Heart left ventricle (tissue), 13 donors: ENCODE measurements around the gene ZNF331.

ENCODE experiments used
- POLR2A ChIP-seq, 2 donors: fragments of 450-650 bp; IDR thresholded peaks; one replicate each; pipeline ENCODE4 v1.6.1; 2017; ENCODE audit warnings: antibody characterized with exemption in 2 of 2, mild to moderate bottlenecking in 2 of 2, moderate library complexity in 2 of 2
- TF ChIP-seq, protein P1 (sequence below), 12 donors: fragments of 200-600 bp; sonication (generic) in 4 of 12; IDR thresholded peaks; one replicate each; pipeline versions ENCODE4 v1.5.0 to v1.8.0; 2018 to 2022; ENCODE audit warnings: antibody characterized with exemption in 12 of 12, mild to moderate bottlenecking in 5 of 12
- donor health status: ischemic (EF 13 %, LVEDD 7.1; RV severe dilation, severe dysfunction).
- donor health status: DM: no; HTN: yes; CAD: no.
- donor health status: DM: no; HTN: no; CAD: no.
- donor health status: ischemic (EF 25% LVEDD 6.9; RV normal size, moderate dysfunction).
- donor health status: ischemic (EF 25% LVEDD 5.7; RV mildly dilated, moderate dysfunction).
- donor health status: ischemic (EF 35%, LVEDD 5.7; RV mildly dilated, moderate dysfunction).
- donor health status: nonischemic (EF 11% LVEDD 7.7; RV severe dilation, severe dysfunction).
- donor health status: DM: yes; HTN: yes; CAD: no.
- donor health status: PGD.
- donor health status: ischemic (EF 29% LVEDD 5.4; RV normal size, mild dysfunction).
- donor health status: nonischemic (EF 23%, LVEDD 6.1; RV moderate dilation, normal function).

DNA sequence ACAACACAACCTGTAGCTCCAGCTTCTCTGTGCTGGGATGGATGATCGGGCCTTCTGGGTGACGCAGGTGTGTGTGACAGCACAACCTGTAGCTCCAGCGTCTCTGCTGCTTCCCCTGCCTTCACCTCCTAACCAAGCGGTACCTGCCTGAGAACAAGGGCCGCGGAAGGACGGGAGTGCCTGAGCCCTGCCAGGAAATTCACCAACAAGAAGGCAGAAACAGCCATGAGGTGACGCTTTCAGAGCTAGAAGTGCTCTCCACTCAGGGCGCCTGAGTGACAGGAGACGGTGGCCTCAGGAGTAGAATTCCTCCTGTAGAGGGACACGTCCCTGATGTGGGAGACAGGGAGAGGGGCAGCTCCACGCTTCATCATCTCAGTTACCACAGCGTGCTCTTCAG, 17.4 kb downstream of the ZNF331 start:
- TF ChIP-seq, protein P1, sequence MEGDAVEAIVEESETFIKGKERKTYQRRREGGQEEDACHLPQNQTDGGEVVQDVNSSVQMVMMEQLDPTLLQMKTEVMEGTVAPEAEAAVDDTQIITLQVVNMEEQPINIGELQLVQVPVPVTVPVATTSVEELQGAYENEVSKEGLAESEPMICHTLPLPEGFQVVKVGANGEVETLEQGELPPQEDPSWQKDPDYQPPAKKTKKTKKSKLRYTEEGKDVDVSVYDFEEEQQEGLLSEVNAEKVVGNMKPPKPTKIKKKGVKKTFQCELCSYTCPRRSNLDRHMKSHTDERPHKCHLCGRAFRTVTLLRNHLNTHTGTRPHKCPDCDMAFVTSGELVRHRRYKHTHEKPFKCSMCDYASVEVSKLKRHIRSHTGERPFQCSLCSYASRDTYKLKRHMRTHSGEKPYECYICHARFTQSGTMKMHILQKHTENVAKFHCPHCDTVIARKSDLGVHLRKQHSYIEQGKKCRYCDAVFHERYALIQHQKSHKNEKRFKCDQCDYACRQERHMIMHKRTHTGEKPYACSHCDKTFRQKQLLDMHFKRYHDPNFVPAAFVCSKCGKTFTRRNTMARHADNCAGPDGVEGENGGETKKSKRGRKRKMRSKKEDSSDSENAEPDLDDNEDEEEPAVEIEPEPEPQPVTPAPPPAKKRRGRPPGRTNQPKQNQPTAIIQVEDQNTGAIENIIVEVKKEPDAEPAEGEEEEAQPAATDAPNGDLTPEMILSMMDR (IDR thresholded peaks at IDR 0.05): no peak
- no peak for TF ChIP-seq POLR2A (IDR thresholded peaks at IDR 0.05)
